MCF 10A (cell line): Measurements from ENCODE around the gene IQSEC1. TPM values are rescaled to one million over a fixed set of nuclear protein-coding genes. Genes with fewer than 3 reads are reported as not detected.

ENCODE experiments used
- BruUV-seq: library from RNA; stranded (reverse); fragments of 400-500 nt; replicated peaks from 2 replicates; lab custom pipeline; 2021; lab: Mats Ljungman, UMichigan
- CTCF ChIA-PET: fragments of 300-600 bp; sonication (Branson Sonifier 250); formaldehyde crosslinking; extraction: SDS; loops from one replicate; lab custom pipeline; 2021; ENCODE audit warnings: antibody characterized with exemption, inconsistent platforms; lab: Yijun Ruan, JAX
- POLR2A ChIA-PET: fragments of 300-600, 350-650 bp; sonication (Branson Sonifier 250); formaldehyde crosslinking; extraction: SDS; loops from one replicate; lab custom pipeline; 2020; ENCODE audit warnings: antibody characterized with exemption, inconsistent platforms; lab: Yijun Ruan, JAX
- DNase-seq: peaks from one replicate; pipeline ENCODE4 v3.0.0-alpha.2; 2018; ENCODE audit not compliant: unreplicated experiment
- H3K27ac Mint-ChIP-seq: one replicate; pipeline ENCODE4 v1.8.0; 2022; ENCODE audit warnings: mild to moderate bottlenecking, low read depth, mixed read lengths; ENCODE audit not compliant: unreplicated experiment
- H3K27me3 Mint-ChIP-seq: one replicate; pipeline ENCODE4 v1.8.0; 2022; ENCODE audit warnings: mixed read lengths; ENCODE audit not compliant: insufficient read depth, unreplicated experiment
- H3K36me3 Mint-ChIP-seq: one replicate; pipeline ENCODE4 v1.8.0; 2022; ENCODE audit warnings: mild to moderate bottlenecking, moderate library complexity, mixed read lengths; ENCODE audit not compliant: insufficient read depth, unreplicated experiment
- H3K4me1 Mint-ChIP-seq: one replicate; pipeline ENCODE4 v1.8.0; 2022; ENCODE audit warnings: mixed read lengths; ENCODE audit not compliant: insufficient read depth, unreplicated experiment
- H3K4me3 Mint-ChIP-seq: one replicate; pipeline ENCODE4 v1.8.0; 2022; ENCODE audit warnings: mild to moderate bottlenecking, moderate library complexity, mixed read lengths; ENCODE audit not compliant: unreplicated experiment
- H3K9me3 Mint-ChIP-seq: one replicate; pipeline ENCODE4 v1.8.0; 2022; ENCODE audit warnings: mixed read lengths; ENCODE audit not compliant: unreplicated experiment
- CTCF ChIP-seq: fragments of 200-600 bp; IDR thresholded peaks from one replicate; pipeline ENCODE4 v1.8.0; 2022; ENCODE audit warnings: antibody characterized with exemption, mild to moderate bottlenecking; ENCODE audit not compliant: unreplicated experiment
- intact Hi-C: fragments of 100-400 bp; cut with micrococcal nuclease; formaldehyde crosslinking; loops from 2 replicates; pipeline ENCODE4 v1.14.1; 2022
- total RNA-seq: library from RNA; stranded (reverse); gene quantifications from 2 replicates; pipeline ENCODE4 v1.2.3, GENCODE V29; 2022

Gene IQSEC1
- total RNA-seq, 1 experiment from 2014 or later: 18.7 TPM

- intact Hi-C loops: no loop called here
- ChIA-PET CTCF (interaction anchor here (1.3 to 4.1 kb wide), 3 partner anchors 11 to 152 kb away, joined by 3 to 22 read pairs (median 7); partner anchors contain the start of gene RPL32), POLR2A (interaction anchor here (0.5 to 1.0 kb wide), 3 partner anchors 27 to 291 kb away, joined by 3 to 4 read pairs (median 3); no protein-coding TSS in a partner anchor)
- H3K27ac Mint-ChIP-seq: no peak overlapping the region
- peak overlapping the region; percentile 90 for H3K4me3 Mint-ChIP-seq
- H3K4me1 Mint-ChIP-seq: no peaks in the 10 kb centered on the region
- no peaks in the 10 kb centered on the region for H3K9me3 Mint-ChIP-seq
- no peak for TF ChIP-seq CTCF
- no peak for DNase-seq
- no TSS peak for BruUV-seq
- no peaks in the 10 kb centered on the region for H3K27me3 Mint-ChIP-seq
- H3K36me3 Mint-ChIP-seq: no peaks in the 10 kb centered on the region
Observed at GRCh38 chr3:12993517-12994356, 79.5 kb downstream of the IQSEC1 start.

GRCh38 chr3:12992629-12993516, 80.4 kb downstream of the IQSEC1 start:
- Mint-ChIP-seq H3K27me3 (no peaks in the 10 kb centered on the region), H3K4me1 (no peaks in the 10 kb centered on the region), H3K36me3 (no peaks in the 10 kb centered on the region), H3K27ac (no peak overlapping the region), H3K4me3 (peak overlapping the region; percentile 59), H3K9me3 (no peaks in the 10 kb centered on the region)
- ChIA-PET POLR2A (interaction anchor here (1.0 kb wide), 1 partner anchor 26 kb away, joined by 3 read pairs; no protein-coding TSS in a partner anchor), CTCF (interaction anchor here (1.0 to 4.1 kb wide), 4 partner anchors 10 to 151 kb away, joined by 3 to 22 read pairs (median 5); partner anchors contain the start of gene RPL32)
- no TSS peak for BruUV-seq
- TF ChIP-seq CTCF: no peak
- no peak for DNase-seq
- intact Hi-C loops: no loop called here

DNA sequence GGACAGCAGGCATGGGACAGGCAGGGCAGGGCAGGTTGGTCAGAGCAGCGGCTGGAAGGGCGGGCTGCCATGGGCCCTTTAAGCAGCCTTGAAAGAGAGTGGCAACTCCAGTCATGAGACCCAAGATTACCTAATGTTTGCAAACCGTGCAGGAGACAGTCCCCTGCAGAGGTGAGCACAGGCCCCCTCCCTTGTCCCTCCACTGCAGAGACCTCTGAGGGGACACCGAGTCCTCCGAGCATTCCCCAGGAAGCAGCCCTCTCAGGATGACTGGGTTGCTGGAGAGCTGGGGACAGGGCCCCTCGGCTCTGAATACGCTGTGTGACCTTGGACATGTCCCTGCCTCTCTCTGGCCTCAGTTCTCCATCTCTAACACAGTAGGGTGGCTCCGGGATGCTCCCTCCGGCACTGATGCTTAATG, 81.4 kb downstream of the IQSEC1 start:
- Mint-ChIP-seq H3K9me3 (peaks cover 5% of the 10 kb centered on the region), H3K27ac (no peak overlapping the region), H3K4me3 (no peak overlapping the region), H3K4me1 (no peaks in the 10 kb centered on the region), H3K36me3 (no peaks in the 10 kb centered on the region), H3K27me3 (no peaks in the 10 kb centered on the region)
- CTCF ChIA-PET: interaction anchor here (1.0 to 1.8 kb wide), 3 partner anchors 10 to 124 kb away, joined by 3 to 7 read pairs (median 4); no protein-coding TSS in a partner anchor
- DNase-seq: no peak
- intact Hi-C loops: no loop called here
- no peak for TF ChIP-seq CTCF
- BruUV-seq: no TSS peak
- POLR2A ChIA-PET: interaction anchor here (0.6 kb wide), 1 partner anchor 228 kb away, joined by 3 read pairs; no protein-coding TSS in a partner anchor
